AG08396 (cell line): ENCODE data around the gene LAMC1.
"Not testable (repeated sequence)": the region's sequence is repeated elsewhere in the genome, so short reads cannot be mapped to it uniquely, and the experiment has no call there.

Experiments
- DNase-seq: peaks from one replicate; pipeline ENCODE4 v3.0.0; 2012; ENCODE audit warnings: low spot score, mixed read lengths

LAMC1 gene

DNA sequence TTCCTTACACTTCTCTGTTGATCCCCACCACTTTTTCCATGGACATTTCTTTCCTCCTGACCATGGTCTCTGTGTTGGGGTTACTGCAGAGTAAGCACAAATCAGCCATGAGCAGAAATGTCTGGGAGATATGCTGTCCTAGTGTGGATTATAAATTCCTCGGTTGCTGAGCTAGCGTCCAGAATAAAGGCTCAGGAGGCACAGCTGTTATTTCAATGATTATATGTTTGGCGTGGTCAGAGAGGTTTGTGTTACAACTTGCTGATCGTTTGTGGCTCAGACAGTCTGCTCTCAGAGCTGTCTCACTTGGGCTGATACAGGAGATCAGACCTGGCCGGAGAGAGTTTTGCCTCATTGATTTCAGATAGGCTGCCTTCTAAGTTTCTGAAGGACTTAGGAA, 125.4 kb downstream of the LAMC1 start:
- DNase-seq, result no peak

DNA sequence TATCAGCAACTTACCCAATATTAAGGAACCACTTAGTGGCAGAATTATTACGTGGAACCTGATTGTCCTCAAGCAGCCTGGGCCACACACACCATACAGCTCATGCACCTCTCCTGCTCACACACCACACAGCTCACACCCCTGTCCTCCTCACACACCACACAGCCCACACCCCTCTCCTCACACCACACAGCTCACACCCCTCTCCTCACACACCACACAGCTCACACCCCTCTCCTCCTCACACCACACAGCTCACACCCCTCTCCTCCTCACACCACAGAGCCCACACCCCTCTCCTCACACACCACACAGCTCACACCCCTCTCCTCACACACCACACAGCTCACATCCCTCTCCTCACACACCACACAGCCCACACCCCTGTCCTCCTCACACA, 126.1 kb downstream of the LAMC1 start:
- no peak for DNase-seq

DNA sequence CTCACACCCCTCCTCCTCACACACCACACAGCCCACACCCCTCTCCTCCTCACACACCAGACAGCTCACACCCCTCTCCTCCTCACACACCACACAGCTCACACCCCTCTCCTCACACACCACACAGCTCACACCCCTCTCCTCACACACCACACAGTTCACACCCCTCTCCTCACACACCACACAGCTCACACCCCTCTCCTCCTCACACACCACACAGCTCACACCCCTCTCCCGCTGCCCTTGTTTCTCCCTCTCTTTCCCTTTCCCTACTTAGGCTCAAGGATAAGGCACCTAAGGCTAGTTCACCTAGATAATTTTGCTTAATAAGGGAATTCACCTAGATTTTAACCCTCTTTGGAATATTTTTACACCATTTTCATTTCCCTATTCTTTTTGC, 126.8 kb downstream of the LAMC1 start:
- DNase-seq, result not testable (repeated sequence)

DNA sequence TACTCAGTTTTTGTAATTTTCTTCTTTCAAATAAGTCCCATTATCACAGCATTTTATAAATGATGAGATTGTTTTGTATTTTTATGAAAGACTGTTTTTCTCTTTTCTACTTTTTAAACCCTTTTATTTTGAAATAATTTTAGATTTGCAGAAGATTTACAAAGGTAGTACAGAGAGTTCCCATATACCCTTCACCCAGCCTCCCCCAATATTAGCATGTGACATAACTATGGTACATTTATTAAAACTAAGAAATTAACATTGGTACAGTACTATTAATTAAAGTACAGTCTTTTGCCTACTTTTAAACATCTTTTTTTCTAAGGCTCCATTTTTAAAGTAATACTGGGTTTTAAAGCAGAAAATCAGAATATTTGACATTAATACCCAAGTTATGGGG, 127.2 kb downstream of the LAMC1 start:
- no peak for DNase-seq

DNA sequence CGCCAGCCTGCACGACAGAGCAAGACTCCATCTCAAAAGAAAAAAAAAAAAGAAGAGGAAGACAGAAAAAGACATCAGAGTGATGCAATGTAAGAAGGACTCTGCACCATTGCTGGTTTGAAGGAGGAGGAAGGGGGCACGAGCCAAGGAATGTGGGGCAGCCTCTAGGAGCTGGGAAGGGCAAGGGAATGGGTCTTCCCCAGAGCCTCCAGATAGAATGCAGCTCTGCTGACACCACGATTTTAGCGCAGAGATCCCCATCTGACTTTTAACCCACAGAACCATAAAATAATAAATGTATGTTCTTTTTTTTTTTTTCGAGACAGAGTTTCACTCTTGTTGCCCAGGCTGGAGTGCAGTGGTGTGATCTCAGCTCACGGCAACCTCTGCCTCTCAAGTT, 129.0 kb downstream of the LAMC1 start:
- DNase-seq, result no peak

DNA sequence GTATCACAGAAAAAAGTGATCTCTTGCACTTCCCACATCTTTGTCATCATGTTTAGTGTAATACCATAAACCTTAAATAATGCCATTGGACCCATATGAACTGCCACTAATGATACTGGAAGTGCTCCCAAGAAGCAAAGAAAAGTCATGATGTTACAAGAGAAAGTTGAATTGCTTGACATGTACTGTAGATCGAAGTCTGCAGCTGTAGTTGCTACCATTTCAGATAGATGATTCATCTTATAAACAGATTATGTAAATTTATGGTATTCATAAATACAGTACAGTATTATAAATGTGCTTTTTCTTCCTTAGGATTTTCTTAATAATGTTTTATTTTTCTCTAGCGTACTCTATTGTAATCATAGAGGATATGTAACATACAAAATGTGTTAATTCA, 132.7 kb downstream of the LAMC1 start:
- DNase-seq, result no peak

DNA sequence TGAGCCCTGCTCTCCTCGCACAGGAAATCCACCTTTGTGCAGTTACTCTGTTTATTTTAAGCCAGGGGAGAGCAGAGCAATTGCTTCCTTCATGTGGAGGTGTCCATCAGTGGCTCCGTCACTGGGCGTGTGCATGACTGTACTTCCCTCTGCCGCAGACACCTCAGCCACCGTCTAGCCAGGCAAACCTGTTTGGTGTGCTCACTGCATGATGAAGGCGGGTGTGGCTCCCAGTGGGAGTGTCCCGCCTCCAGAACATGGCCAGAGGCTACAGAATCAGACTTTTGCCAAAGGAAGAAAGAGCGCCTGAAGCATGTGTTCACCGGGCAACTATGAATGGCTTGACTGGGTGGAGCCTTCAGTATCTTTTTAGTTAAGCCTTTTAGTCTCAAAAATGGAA, 136.7 kb downstream of the LAMC1 start:
- no peak for DNase-seq

DNA sequence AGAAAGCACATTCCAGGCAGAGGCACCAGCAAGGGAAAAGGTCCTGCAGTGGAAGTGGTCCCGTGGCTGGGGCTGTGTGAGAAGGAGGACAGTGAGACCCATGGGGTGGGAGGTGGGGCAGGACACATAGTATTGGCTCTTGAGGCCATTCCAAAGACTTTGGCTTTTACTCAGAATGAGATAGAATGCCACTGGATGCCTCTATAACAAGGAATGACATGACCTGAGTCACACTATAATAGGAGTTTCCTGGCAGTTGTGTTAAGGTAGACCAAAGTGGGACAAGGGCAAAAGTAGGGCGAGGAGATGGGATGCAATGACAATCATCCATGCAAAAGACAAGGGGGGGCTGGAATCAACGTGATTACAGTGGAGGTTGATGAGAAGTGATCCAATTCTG, 138.2 kb downstream of the LAMC1 start:
- no peak for DNase-seq

DNA sequence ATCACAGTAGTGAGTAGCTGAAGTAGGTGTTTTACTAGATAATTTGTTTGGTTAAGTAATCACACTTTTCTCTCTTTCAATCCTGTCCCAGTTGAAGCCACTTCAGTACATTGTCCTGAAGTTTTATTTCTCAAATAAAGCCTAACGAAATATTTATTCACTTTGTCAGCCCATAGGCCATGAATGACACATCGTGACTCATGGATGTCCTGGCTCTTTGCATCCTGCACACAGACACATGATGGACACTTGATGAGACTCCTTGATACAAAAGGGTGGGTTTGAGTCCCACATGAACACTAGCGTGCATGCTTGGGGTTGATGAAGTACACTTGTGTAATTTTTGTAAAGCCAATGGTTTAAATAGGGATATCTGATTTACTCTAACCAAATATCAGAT, 140.1 kb downstream of the LAMC1 start:
- peak; percentile 63 for DNase-seq

DNA sequence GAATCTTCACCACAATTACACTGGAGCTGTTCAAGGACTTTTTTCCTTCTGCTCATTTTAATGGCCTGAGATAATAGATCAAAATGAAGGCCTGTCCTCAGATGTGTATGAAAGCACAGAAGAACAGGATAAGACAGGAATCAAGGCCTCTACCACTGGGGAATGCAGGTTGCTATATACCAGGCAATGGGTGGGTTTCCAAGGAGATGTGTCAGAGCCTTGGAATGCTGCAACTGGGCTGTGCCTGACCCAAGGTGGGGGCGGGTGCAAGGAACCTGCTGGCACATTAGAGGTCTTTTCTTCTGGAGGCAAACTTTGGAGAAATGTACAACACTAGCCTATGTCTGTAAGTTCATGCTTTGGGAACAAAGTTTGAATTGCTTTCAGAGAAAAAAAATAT, 141.1 kb downstream of the LAMC1 start:
- DNase-seq, result peak; percentile 59

DNA sequence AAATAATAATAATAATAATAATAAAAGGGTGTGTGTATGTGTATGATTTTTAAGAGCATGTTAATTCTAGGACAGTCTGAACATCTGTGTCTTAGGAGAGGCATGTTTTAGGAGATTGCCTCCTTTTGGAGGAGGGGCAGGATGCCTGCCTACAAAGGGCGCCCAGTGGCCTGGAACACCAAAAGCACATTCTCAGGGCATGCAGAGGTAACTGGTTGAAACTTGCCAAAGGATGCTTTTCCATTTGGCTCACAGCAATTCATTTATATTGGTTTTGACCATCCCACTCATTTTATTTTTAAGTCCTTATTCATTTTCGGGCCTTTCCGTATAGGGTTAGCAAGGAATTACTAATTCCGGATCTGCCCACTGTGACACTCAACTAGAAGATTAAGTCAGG, 141.7 kb downstream of the LAMC1 start:
- DNase-seq, result no peak

DNA sequence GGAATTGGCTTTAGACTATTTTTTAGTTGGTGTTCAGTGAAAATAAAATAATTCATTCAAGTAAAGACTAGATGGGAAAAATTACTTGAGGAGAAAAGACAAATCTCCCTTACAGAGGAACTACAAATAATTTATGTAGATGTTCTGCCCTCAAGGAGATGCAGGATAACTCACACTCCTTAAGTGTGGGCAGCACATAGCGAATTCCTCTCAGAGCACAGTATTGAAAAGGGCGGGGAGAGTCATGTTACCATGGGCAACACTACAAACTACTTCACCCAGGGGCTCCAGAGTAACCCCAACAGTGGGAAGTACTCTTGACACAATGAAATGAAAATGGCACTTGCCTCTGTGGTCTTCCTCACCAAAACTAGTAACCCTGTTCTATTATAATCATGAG, 142.2 kb downstream of the LAMC1 start:
- no peak for DNase-seq

DNA sequence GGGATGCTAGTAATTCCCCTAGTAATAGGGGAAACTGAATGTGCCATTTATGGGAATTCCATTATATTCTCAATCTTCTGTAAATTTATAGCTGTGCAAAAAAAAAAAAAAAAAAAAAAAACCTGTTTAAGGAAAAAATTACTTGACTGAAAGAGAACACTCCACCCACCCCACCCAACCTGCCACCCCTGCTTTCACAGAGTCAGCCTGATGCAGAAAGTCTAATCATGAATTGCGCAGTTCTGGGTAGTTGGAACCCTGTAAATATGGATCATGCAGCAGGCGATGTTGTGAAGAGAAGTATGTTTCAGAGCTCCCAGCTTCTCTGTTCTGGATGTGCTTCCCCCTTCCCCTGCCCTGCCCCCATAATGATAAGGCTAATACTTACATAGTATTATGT, 143.2 kb downstream of the LAMC1 start:
- no peak for DNase-seq

DNA sequence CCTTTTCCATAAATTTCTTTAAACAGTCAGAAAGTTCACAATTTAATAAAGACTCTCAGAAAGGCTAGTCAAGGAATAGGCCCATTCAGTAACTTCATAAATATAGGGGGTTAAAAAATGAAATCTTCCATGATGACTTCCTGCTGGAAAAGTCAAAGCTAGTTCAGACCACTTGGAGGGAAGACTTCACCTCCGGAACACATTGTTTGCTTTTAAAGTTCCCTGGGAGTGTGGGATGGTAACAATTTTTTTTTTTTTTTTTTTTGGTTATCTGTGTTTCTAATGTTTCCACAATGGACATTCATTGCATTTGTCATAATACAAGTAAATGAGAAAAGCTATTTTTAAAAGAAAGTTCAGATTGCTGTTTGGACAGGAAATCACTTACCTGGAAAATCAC, 144.5 kb downstream of the LAMC1 start:
- no peak for DNase-seq

DNA sequence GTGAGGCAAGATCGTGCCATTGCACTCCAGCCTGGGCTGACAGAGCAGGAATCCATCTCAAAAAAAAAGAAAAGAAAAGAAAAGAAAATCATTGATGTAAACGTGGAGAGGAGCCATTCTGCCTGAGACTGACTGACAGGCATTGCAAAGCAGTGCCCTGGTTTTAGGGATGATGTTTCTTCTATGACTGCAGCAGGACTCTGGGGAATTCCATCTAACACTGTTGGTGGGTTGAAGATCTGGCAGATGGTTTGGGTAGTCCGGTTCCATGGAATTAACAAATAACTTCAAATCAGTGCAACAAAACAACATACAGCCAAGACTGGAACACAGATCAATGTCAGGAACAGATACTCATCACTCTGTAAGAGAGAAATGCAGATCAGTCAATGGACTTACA, 145.1 kb downstream of the LAMC1 start:
- no peak for DNase-seq

DNA sequence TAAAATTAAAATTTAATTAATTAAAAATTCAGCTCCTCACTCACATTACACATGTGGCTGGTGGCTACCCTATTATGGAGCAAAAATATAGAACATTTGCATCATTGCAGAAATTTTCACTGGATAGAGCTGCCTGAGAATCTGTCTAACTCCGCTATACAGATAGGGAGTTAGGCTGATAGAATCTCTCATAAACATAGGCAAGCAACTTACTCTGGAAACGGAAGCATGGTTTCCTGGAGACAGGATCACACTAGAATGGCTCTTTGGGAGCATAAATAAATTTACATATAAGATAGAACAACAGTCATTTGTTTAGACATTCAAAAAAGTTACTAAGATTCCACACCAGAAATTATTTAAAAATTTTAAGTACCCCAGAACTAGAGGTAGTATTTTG, 150.6 kb downstream of the LAMC1 start:
- no peak for DNase-seq

DNA sequence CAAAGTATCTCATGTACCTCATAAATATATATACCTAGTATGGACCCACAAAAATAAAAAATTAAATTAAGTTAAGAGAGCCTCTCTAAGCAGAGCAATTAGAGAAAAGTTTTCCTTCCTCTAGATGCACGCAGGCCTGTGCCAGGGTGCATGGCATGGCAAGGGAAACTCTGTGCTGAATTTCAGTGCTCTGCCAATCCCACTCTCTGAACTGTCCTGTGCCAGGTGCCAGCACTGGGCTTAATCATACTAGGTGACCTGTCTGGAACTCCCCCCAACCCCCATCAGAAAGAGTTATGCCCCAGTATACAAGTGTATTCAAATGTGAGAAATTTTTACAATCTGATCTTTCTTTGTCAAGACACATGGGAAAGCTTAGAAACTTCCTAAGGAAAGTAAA, 152.4 kb downstream of the LAMC1 start:
- DNase-seq, result no peak

DNA sequence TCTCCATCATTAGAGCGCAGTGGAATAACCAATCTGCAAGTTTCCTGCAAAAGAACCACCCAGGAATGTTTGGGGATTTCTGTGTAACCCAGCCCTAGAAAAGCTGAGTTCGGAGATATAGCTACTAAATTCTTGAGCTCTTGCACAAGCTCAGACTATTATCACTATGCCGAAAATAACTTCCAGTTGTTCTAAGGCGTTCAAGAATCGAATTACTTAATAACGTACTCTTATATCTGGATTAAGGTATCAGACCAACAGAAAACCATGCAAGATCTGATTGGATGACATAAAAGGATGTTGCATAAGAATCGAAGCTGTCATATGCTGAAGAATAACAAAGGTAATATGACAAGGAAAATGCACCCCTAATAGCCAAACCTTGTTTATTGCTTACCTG, 155.3 kb downstream of the LAMC1 start:
- no peak for DNase-seq

DNA sequence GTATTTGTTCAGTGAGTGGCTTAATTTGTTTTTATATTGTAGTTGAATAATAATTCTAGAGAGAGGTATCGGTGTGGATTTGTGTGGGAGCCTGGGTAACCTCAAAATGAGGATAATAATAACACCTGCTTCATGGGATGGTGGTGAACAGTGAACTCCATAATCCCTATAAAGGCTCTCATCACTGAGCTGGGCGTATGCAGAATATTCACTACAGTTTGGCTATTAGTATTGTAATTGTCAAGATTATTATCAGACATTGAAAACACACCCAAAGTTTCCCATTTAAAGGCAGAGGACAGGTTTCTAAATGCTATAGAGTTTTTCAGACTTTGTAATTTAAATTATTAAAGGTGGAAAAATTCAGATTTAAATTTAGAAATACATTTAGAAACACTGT, 155.8 kb downstream of the LAMC1 start:
- DNase-seq, result no peak

DNA sequence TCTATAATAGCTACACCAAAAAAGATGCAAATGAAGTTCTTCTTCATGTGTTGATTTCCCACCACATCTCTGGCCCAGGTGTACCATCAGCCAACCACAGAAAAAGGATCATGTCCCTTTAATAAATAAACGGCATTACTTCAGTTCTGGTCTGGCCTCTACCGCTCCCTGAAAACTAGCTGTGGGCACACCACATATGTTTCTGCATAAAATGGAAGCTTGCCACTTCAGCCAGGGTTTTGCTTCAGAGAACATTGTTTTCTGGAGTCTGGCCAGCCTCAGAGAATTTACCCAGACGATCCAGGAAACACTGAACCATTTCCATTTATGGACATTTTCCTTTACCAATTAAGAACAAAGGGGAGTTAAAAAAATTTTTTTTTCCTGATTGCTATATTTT, 157.0 kb downstream of the LAMC1 start:
- peak; percentile 71 for DNase-seq

DNA sequence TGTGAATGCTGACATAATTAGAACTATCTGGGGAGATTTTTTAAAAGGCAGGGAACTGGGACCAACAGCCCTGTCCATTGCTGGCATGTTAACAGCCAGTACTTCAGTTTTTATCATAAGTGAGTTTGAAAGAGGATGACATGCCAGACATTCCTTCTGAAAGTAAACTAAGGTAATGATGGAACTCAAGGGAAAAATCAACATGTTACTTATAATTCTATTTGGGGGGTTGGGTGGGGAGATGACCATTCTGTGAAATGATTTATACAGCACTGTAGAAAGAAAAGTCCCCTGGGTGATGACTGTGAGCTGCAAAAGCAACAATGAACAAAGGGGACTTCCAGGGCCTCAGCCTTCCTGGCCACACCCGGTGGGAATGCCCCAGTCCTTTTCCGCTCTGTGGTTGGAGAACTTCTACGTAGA, 157.4 kb downstream of the LAMC1 start:
- no peak for DNase-seq

DNA sequence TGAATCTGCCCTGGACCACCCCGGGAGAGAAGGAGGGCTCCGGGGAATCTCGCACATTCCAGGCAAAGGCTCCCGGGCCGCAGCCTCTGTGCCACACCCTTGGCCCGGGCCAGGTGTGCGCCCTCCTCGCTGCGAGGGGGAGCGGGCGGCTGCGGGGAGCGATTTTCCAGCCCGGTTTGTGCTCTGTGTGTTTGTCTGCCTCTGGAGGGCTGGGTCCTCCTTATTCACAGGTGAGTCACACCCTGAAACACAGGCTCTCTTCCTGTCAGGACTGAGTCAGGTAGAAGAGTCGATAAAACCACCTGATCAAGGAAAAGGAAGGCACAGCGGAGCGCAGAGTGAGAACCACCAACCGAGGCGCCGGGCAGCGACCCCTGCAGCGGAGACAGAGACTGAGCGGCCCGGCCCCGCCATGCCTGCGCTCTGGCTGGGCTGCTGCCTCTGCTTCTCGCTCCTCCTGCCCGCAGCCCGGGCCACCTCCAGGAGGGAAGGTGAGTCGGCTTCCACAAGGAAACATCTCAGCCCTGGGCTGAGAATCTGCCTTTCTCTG, 162.8 kb downstream of the LAMC1 start, which contains the start of gene LAMC2:
TSS of gene LAMC2 (plus strand) at position 324 of the 550 bp plus-strand sequence. CDS start at position 413, 89 bp downstream.
- no peak for DNase-seq

DNA sequence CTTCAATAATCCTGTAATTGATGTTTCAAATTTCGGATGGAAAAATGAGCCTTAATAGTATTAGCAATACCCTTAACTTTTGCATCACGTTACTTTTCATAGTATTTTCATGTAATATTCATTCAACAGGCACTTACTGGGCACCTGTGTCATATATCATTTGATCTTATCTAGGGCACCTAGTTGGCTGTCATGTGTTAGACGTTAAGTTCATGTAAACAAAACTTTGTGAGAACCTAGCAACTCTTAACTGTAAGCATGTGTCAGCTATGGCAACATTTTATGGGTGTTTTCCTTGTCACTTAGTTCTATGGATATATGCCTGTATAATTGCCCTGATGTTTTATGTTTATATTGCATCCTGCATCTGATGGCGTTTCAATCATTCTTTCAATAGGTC, 163.6 kb downstream of the LAMC1 start:
- no peak for DNase-seq

DNA sequence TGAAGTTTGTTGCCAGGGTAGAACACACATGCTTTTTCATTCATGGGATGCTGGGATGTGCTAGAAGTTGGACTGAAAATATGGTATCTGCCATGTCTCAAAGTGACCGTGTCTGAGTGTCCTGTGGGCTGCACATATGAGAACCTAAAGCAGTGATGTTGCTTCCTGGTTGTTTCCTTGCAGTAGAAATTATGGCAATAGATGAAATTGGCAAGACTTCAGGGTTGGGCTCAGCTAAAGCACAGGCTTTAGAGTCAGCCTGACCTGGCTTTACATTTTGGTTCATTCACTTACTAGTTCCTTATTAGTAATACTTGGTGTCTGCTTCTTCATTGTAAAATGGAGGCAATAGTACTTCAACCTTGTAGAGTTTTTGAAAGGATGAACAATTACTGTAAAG, 165.0 kb downstream of the LAMC1 start:
- DNase-seq, result no peak

DNA sequence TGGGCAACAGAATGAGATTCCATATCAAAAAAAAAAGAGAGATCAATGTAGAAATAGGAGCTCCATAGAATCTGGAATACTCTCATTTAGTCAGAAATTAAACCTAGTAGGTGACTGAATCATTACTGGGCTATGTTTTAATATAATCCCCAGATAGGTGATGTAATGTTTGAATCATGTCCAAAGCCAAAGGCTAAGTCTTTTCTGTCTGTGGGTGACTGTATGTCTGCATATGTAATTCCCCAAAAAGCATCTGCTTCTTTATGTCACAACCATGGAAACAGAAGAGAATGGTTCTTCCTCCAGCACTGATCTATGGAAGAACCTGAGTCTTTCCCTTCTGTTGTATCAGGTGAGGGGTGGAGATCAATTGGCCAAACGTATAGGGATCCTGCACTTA, 168.6 kb downstream of the LAMC1 start:
- peak; percentile 81 for DNase-seq
